GM18507 (cell line): ENCODE results near the gene ALKBH3.

ENCODE experiments used
- DNase-seq: peaks from one replicate; pipeline ENCODE4 v3.0.0; 2011; ENCODE audit warnings: low read depth; ENCODE audit not compliant: insufficient read length; ENCODE audit errors: extremely low spot score
- FAIRE-seq: peaks from 2 replicates; lab custom pipeline; 2011; peaks lifted over from hg19 to GRCh38; lab: Jason Lieb, UNC

The ALKBH3 gene

GRCh38 chr11:43933608-43934551 lies 53.2 kb downstream of the ALKBH3 start:
- DNase-seq (no peak), FAIRE-seq (no peak)

GRCh38 chr11:43934601-43935423 lies 54.2 kb downstream of the ALKBH3 start:
- FAIRE-seq (no peak), DNase-seq (no peak)

GRCh38 chr11:43935424-43935979 lies 54.9 kb downstream of the ALKBH3 start:
- DNase-seq = no peak
- no peak for FAIRE-seq

GRCh38 chr11:43936076-43936475 lies 55.4 kb downstream of the ALKBH3 start:
- DNase-seq = no peak
- FAIRE-seq = no peak

DNA sequence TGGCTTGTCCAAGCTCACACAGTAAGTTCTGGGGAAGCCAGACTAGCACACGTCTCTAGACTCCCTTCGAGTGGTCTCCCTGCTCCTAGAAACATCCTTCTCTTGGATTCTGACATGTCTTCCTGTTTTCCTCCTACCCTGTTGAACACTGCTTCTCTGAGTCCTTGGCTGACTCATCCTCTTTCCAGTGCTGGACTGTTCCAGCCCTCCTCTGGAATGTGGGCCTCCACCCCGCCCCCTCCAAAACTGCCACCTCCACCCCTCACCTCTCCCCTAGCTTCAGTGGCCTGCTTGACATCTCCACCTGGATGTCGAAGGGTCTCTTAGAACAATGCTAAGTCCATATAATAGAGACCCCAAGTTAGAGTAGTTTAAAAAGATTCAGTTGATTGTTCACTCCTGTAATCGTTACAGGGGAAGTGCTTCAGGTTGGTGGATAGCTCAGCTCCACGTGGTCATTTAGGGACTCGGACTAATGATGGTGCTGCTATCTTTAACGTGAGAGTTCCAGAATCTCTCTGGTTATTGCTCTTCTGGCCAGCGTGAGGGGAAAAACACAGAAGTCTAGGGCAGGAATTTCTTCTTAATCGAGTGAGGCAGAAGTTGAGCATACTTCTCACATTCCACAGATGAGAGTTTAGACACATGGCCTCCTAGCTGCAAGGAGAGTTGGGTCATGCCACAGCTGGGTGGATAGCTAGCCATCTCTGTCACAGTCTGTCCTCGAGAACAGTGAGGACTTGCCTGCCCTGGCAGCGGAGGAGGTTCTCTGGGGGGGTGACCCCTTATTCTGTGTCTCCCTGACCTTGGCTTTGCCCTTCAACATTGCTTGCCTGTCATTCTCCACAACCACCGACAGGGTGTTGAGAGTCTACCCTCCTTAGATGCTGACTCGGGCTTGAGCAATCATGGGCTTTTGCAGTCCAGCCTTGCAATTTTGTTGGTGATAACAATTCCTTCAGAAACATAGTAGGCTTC lies 57.1 kb downstream of the ALKBH3 start:
- no peak for DNase-seq
- FAIRE-seq = no peak

GRCh38 chr11:43941257-43941994 lies 60.8 kb downstream of the ALKBH3 start:
- DNase-seq (no peak), FAIRE-seq (no peak)

DNA sequence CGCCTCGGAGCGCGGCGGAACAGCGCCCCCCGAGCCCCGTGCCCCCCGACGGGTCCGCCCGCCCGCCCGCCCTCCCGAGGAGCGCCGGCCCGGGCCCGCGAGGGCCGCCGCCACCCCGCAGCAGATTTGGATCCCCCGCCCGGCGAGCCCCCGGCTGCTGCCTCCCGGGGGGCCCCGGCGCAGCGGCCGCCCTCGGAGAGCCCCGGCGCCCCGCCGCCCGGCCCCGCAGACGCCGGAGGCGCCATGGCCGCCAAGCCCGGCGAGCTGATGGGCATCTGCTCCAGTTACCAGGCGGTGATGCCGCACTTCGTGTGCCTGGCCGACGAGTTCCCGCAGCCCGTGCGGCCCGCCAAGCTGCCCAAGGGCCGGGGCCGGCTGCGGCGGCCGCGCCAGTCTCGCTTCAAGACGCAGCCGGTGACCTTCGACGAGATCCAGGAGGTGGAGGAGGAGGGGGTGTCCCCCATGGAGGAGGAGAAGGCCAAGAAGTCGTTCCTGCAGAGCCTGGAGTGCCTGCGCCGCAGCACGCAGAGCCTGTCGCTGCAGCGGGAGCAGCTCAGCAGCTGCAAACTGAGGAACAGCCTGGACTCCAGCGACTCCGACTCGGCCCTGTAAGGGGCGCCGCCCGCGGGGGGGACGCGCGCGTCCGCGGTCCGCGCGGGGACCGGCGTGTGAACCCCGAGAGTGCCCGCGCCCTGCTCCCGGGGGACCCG lies 62.2 kb downstream of the ALKBH3 start:
- DNase-seq = no peak
- no peak for FAIRE-seq

- FAIRE-seq (no peak), DNase-seq (no peak)
Measured at GRCh38 chr11:43943372-43943930, 62.8 kb downstream of the ALKBH3 start.

DNA sequence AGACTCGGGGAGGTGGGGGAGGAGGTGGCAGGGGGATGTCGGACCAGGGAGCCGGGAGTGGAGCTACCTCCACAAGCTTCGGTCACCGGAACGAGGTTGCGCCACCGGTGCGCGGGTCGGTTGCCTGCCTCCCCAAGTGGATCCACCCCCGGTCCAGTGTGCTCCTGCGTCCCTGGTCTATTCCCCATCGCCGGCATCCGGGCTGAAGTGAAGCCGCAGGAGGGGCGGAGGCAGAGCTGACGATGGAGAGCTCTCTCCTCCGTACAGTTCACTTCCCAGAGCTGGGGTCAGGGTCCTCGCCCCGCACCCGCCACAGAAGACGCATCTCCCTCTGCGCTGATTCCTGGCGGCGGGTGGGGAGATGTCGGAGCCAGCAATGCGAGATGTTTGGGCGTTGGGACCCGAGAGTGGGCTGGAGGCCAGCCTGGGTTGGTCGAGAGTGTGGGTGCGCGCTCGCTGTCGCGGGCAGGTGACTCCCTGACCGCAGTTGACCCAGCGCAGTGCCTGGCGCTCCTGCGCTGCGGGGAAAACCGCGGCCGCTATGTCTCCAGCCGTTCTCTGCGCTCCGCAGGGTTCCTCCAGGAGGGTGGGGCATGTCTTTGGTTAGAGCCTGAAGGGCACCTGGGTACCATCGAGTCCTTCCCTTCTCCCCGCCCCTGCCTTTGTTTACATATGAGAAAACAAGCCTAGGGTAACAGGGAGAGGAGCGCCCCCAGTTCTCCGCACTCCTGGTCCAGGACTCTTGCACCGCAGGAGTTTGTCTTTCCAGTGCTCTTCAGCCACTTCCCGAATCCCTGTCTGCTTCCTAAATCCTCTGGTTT lies 63.5 kb downstream of the ALKBH3 start:
- FAIRE-seq (no peak), DNase-seq (no peak)

DNA sequence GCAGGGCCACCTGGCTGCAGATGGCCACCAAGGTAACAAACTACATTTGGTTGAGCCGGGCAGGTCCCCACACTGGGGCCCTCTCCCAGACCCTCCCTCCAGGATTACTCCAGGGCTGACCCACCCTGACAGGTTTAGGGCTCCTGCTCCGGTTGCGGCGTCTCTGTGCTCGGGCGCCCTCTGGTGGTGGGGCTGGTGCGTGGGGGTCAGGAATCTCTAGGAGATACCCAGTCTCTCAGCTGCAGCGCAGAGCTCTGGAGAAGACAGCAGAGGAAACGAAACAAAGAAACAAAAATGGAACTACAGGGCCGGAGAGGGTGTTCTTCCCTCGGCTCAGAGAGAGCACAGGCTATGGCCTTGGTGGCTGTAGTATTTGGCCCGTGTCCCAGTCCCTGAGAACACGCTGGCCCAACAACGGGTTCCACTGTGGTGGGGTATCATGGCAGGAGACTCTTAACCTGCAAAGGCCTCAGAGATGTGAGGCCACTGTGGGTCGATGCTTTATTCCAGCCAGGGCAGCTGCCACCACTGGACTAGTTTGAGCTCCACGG lies 64.2 kb downstream of the ALKBH3 start:
- DNase-seq (no peak), FAIRE-seq (peak; percentile 45)

DNA sequence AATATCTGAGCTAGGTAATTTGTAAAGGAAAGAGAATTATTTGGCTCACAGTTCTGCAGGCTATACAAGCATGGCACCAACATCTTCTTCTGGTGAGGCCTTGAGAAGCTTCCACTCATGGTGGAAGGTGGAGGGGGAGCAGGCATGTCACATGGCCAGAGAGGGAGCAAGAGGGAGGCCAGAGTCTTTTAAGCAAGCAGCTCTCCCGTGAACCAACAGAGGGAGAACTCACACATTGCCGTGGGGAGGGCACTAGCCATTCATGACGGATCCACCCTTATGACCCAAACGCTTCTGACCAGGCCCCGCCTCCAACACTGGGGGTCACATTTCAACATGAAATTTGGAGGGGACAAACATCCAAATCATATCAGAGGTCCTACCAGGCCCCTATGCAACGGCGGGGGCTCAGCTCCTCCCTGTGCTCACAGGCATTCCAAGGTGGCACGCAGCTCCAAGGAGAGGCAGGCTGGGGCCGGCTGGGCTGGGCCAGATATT lies 66.4 kb downstream of the ALKBH3 start:
- FAIRE-seq = no peak
- DNase-seq = no peak

GRCh38 chr11:43947815-43948214 lies 67.2 kb downstream of the ALKBH3 start:
- no peak for FAIRE-seq

GRCh38 chr11:43948341-43949225 lies 68.0 kb downstream of the ALKBH3 start:
- FAIRE-seq = no peak

More at GRCh38 chr11:43947815-43948214, 67.2 kb downstream of the ALKBH3 start:
- DNase-seq = no peak

DNA sequence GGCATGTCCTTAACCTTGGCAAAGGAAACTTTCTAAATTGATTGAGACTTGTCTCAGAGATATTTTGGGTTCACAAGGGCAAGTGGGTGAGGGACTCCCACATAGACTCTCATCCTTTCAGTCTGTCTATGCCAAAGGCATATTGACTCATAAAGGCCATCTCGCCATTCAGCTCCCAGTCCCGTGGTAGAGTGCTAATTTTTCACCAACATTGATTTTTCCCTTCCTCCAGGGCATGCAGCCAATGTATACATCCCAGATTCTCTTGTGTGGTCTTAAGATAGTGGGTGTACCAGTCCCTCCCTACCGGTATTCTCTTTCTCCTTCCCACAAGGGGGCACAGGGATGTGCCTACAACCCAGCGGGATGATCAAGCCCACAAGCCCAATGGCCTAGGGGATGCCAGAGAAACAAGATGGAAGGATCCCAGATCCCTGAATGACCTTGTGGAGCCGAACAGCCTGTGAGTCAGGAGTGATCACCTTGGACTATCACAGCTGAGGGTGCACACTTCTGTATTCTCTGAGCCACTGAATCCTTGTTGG lies 69.8 kb downstream of the ALKBH3 start:
- no peak for FAIRE-seq
- DNase-seq = no peak

More at GRCh38 chr11:43948341-43949225, 68.0 kb downstream of the ALKBH3 start:
- DNase-seq = no peak

DNA sequence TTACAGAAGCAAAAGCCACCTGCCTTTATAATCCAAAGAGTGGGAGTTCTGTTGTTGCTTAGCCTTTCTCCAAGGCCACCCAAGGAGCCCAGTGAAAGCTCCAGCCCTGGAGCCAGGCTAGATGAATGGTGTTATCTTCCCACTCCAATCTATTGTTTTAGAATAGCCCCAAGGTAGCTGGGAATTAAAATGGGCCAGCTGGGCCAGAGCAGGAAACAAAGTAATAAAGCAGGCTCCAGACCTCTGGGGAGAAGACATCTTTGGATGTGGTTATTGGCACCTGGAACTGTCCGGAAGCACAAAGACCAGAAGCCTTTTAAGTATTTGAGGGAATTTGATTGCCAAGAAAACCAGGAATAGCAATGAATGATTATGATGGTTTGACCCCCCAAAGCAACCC lies 70.6 kb downstream of the ALKBH3 start:
- DNase-seq (no peak), FAIRE-seq (no peak)
